Uterus (tissue), 4 donors: ENCODE data around the gene LPCAT2. TPM values are rescaled to one million over a fixed set of nuclear protein-coding genes. Genes with fewer than 3 reads are reported as not detected.
A peak's percentile ranks its signal among the peaks of the same experiment; 100 is the strongest.

ENCODE experiments used
- DNase-seq, 2 donors: peaks; one replicate each; pipeline ENCODE4 v3.0.0-alpha.2; 2019 to 2020
- H3K27ac ChIP-seq, 2 donors: fragments of 200-600 bp; sonication (generic); 1 replicate in 1 of 2; 2 replicates in 1 of 2; pipeline ENCODE4 v1.5.1; 2016 to 2018
- H3K27me3 ChIP-seq, 2 donors: fragments of 200-600 bp; sonication (generic); one replicate each; pipeline ENCODE4 v1.5.1; 2018 to 2019; ENCODE audit warnings: control low read depth in 1 of 2
- H3K36me3 ChIP-seq, 2 donors: fragments of 200-600 bp; sonication (generic); one replicate each; pipeline ENCODE4 v1.5.1; 2019; ENCODE audit warnings: control low read depth in 1 of 2
- H3K4me1 ChIP-seq, 2 donors: fragments of 200-600 bp; sonication (generic); one replicate each; pipeline ENCODE4 v1.5.1; 2018 to 2019; ENCODE audit warnings: control low read depth in 1 of 2
- H3K4me3 ChIP-seq, 2 donors: fragments of 200-600 bp; sonication (generic); 1 replicate in 1 of 2; 2 replicates in 1 of 2; pipeline ENCODE4 v1.5.1; 2018 to 2019; ENCODE audit warnings: mild to moderate bottlenecking in 1 of 2
- H3K9me3 ChIP-seq, 2 donors: fragments of 200-600 bp; sonication (generic); one replicate each; pipeline ENCODE4 v1.5.1; 2019; ENCODE audit warnings: control low read depth in 1 of 2
- POLR2A ChIP-seq, 2 donors: fragments of 450-650 bp; IDR thresholded peaks; one replicate each; pipeline ENCODE4 v1.6.1; 2016; ENCODE audit warnings: antibody characterized with exemption in 2 of 2, mild to moderate bottlenecking in 1 of 2, moderate library complexity in 1 of 2
- intact Hi-C: fragments of 100-400 bp; cut with DNase I; formaldehyde crosslinking; loops from one replicate; pipeline ENCODE4 v1.15.1; 2023; ENCODE audit warnings: low total_unique reads
- total RNA-seq, 4 donors: library from RNA; depleted of rRNA in 3 of 4; stranded (reverse); fragments of >200 nt in 3 of 4; gene quantifications; one replicate each; pipeline versions ENCODE4 v1.1.0 to v1.2.4, GENCODE V29; 2014 to 2023
- TF ChIP-seq, protein P1 (sequence below), 4 experiments: fragments of 200-600 bp in 2 of 4; fragments of 450-650 bp in 2 of 4; sonication (generic) in 2 of 4; IDR thresholded peaks; one replicate each; pipeline ENCODE4 v1.5.1; 2016 to 2019; ENCODE audit warnings: antibody characterized with exemption in 4 of 4, mild to moderate bottlenecking in 2 of 4, moderate library complexity in 1 of 4
- donor health status: DM: yes; HTN: yes; CAD: no.

LPCAT2 gene
- total RNA-seq, 4 donors from 2014 or later = 28.8 to 52.9 (median 36.3) TPM

DNA sequence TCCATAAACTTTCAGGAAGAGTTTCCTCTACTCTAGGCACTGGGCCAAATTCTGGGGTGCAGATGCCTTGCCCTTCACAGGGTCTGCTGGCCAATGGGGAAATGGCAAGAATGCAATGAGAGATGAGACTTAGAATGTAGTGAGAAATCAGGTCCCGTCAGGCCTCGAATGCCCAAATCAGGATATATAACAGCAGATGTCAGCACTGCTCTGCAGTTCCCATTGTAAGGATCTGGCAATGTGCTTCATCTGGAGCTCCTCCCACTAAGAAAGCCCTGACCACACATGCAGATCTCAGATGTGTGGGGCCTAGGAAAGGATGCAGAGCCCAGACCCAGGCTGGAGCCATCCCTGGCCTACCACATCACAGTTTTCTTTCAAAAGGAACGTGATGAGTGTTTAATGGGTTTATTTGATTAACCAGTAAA lies 13.9 kb upstream of the LPCAT2 start:
- H3K4me1 ChIP-seq = peaks cover 5 to 8% of the 10 kb centered on the region in 2 donors
- no peaks in the 10 kb centered on the region for H3K36me3 ChIP-seq
- no peak for TF ChIP-seq POLR2A (IDR thresholded peaks at IDR 0.05)
- TF ChIP-seq, protein P1, sequence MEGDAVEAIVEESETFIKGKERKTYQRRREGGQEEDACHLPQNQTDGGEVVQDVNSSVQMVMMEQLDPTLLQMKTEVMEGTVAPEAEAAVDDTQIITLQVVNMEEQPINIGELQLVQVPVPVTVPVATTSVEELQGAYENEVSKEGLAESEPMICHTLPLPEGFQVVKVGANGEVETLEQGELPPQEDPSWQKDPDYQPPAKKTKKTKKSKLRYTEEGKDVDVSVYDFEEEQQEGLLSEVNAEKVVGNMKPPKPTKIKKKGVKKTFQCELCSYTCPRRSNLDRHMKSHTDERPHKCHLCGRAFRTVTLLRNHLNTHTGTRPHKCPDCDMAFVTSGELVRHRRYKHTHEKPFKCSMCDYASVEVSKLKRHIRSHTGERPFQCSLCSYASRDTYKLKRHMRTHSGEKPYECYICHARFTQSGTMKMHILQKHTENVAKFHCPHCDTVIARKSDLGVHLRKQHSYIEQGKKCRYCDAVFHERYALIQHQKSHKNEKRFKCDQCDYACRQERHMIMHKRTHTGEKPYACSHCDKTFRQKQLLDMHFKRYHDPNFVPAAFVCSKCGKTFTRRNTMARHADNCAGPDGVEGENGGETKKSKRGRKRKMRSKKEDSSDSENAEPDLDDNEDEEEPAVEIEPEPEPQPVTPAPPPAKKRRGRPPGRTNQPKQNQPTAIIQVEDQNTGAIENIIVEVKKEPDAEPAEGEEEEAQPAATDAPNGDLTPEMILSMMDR (IDR thresholded peaks at IDR 0.05) = peak; percentile 38 to 69 (median 54)
- peak overlapping the region; percentile 45 to 48 for H3K27ac ChIP-seq
- H3K4me3 ChIP-seq = no peak overlapping the region
- no peaks in the 10 kb centered on the region for H3K9me3 ChIP-seq
- intact Hi-C loops = no loop called here
- no peaks in the 10 kb centered on the region for H3K27me3 ChIP-seq
- peak; percentile 53 to 78 for DNase-seq

DNA sequence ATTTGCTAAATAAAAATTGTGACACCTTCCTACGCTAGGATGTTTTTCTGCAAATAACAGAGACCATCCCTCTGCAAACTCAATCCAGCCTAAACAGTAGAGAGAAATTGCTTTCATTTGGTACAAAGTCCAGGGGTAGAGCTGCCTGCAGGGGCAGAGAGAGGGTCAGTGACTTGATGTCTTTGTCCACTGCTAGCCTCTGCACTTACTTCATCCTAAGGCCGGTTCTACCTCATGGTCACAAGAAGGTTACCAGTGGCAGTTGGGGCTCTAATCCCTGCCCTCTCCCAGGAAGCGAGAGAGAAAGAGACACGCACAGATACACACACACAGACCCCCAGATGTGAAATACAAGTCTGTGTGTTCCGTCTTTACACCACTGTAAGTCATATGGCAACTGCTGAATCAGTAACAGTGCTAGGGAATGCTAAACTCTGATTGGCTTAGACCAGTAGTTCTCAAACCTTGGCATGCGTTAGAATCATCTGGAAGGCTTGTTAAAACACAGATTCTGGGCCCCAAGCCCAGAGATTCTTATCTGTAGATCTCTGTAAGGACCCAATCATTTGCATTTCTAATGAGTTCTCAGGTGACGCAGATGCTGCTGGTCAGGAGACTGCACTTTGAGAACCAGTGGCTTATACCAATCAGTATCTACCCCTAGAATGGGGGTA lies 13.1 kb upstream of the LPCAT2 start:
- Histone ChIP-seq H3K9me3 (no peaks in the 10 kb centered on the region), H3K4me3 (no peak overlapping the region), H3K27me3 (no peaks in the 10 kb centered on the region), H3K36me3 (no peaks in the 10 kb centered on the region), H3K27ac (peak overlapping the region; percentile 45 to 48), H3K4me1 (peaks cover 5 to 8% of the 10 kb centered on the region in 2 donors)
- TF ChIP-seq POLR2A (IDR thresholded peaks at IDR 0.05) = no peak
- TF ChIP-seq, protein P1 (IDR thresholded peaks at IDR 0.05) = no peak
- intact Hi-C loops = no loop called here
- peak in 1 of 2 donors; percentile 56 for DNase-seq

GRCh38 chr16:55496509-55497145 lies 12.2 kb upstream of the LPCAT2 start:
- Histone ChIP-seq H3K4me3 (no peak overlapping the region), H3K36me3 (no peaks in the 10 kb centered on the region), H3K27me3 (no peaks in the 10 kb centered on the region), H3K4me1 (peaks cover 5 to 16% of the 10 kb centered on the region in 2 donors), H3K27ac (peak overlapping the region; percentile 10 to 48), H3K9me3 (no peaks in the 10 kb centered on the region)
- TF ChIP-seq POLR2A (IDR thresholded peaks at IDR 0.05) = no peak
- TF ChIP-seq, protein P1 (IDR thresholded peaks at IDR 0.05) = no peak
- intact Hi-C loops = no loop called here
- no peak for DNase-seq

GRCh38 chr16:55497558-55497957 lies 11.3 kb upstream of the LPCAT2 start:
- DNase-seq = no peak
- Histone ChIP-seq H3K36me3 (no peaks in the 10 kb centered on the region), H3K27ac (peak overlapping the region in 1 of 2 donors; percentile 48), H3K27me3 (no peaks in the 10 kb centered on the region), H3K9me3 (no peaks in the 10 kb centered on the region), H3K4me3 (no peak overlapping the region), H3K4me1 (peaks cover 8 to 19% of the 10 kb centered on the region in 2 donors)
- TF ChIP-seq, protein P1 (IDR thresholded peaks at IDR 0.05) = no peak
- no peak for TF ChIP-seq POLR2A (IDR thresholded peaks at IDR 0.05)
- intact Hi-C loops = no loop called here

- Histone ChIP-seq H3K27me3 (no peaks in the 10 kb centered on the region), H3K4me3 (no peak overlapping the region), H3K4me1 (peaks cover 9 to 24% of the 10 kb centered on the region in 2 donors), H3K36me3 (no peaks in the 10 kb centered on the region), H3K9me3 (no peaks in the 10 kb centered on the region), H3K27ac (peak overlapping the region in 1 of 2 donors; percentile 48)
- intact Hi-C loops = no loop called here
- no peak for DNase-seq
- TF ChIP-seq POLR2A (IDR thresholded peaks at IDR 0.05) = no peak
- TF ChIP-seq, protein P1 (IDR thresholded peaks at IDR 0.05) = no peak
Measured at GRCh38 chr16:55498101-55498500, 10.8 kb upstream of the LPCAT2 start.
